ENCODE data around the gene DMRT1. TPM values are rescaled to one million over a fixed set of nuclear protein-coding genes. Genes with fewer than 3 reads are reported as not detected.

The DMRT1 gene
- not detected in 2 replicates for total RNA-seq (2014; rRNA removed; shearing (Covaris generic))

- no peak for DNase-seq (ENCODE audit: low spot score)
Observed at GRCh38 chr9:841371-842209, at the start of gene DMRT1. Gene DMRT1, plus strand, starts transcription at chr9:841697. Its CDS starts 142 bp downstream, at chr9:841839.

GRCh38 chr9:792331-793260 is 48.9 kb upstream of the DMRT1 start:
- no peak for DNase-seq (ENCODE audit: low spot score)

- DNase-seq (ENCODE audit: low spot score): no peak
Observed at GRCh38 chr9:794386-794785, 47.1 kb upstream of the DMRT1 start.

GRCh38 chr9:795869-796268 is 45.6 kb upstream of the DMRT1 start:
- DNase-seq (ENCODE audit: low spot score): no peak

GRCh38 chr9:800591-801150 is 40.8 kb upstream of the DMRT1 start:
- DNase-seq (ENCODE audit: low spot score): no peak

GRCh38 chr9:801399-802071 is 40.0 kb upstream of the DMRT1 start:
- no peak for DNase-seq (ENCODE audit: low spot score)

GRCh38 chr9:804026-804425 is 37.5 kb upstream of the DMRT1 start:
- no peak for DNase-seq (ENCODE audit: low spot score)

GRCh38 chr9:805151-805550 is 36.3 kb upstream of the DMRT1 start:
- no peak for DNase-seq (ENCODE audit: low spot score)

GRCh38 chr9:806285-807156 is 35.0 kb upstream of the DMRT1 start:
- DNase-seq (ENCODE audit: low spot score): peak; percentile 35

- peak; percentile 5 for DNase-seq (ENCODE audit: low spot score)
Observed at GRCh38 chr9:811106-811531, 30.4 kb upstream of the DMRT1 start.

- DNase-seq (ENCODE audit: low spot score): no peak
Observed at GRCh38 chr9:818958-819357, 22.5 kb upstream of the DMRT1 start.

- no peak for DNase-seq (ENCODE audit: low spot score)
Observed at GRCh38 chr9:826500-827280, 14.8 kb upstream of the DMRT1 start.

- no peak for DNase-seq (ENCODE audit: low spot score)
Observed at GRCh38 chr9:840343-840742, 1.2 kb upstream of the DMRT1 start.

GRCh38 chr9:842635-843426 is 1.3 kb downstream of the DMRT1 start:
- no peak for DNase-seq (ENCODE audit: low spot score)

GRCh38 chr9:843427-843785 is 1.9 kb downstream of the DMRT1 start:
- DNase-seq (ENCODE audit: low spot score): no peak

- no peak for DNase-seq (ENCODE audit: low spot score)
Observed at GRCh38 chr9:846852-847251, 5.4 kb downstream of the DMRT1 start.

GRCh38 chr9:847505-847904 is 6.0 kb downstream of the DMRT1 start:
- no peak for DNase-seq (ENCODE audit: low spot score)

GRCh38 chr9:849431-849830 is 7.9 kb downstream of the DMRT1 start:
- DNase-seq (ENCODE audit: low spot score): no peak

GRCh38 chr9:852539-852938 is 11.0 kb downstream of the DMRT1 start:
- no peak for DNase-seq (ENCODE audit: low spot score)

All from HT-29 (cell line).